A549 (cell line): ENCODE measurements around the gene STAM.

ENCODE experiments used
- CTCF ChIP-seq: fragments of >200 bp; sonication (Bioruptor Twin); formaldehyde crosslinking; IDR thresholded peaks from 3 replicates; pipeline ENCODE4 v1.5.1; 2016
- EP300 ChIP-seq, 2 experiments: fragments of >200 bp; sonication (Bioruptor Twin); formaldehyde crosslinking; IDR thresholded peaks; 2 replicates in 1 of 2; 3 replicates in 1 of 2; pipeline ENCODE4 v1.6.1; 2016 to 2017
- GATA3 ChIP-seq: IDR thresholded peaks from 2 replicates; pipeline ENCODE4 v1.6.1; 2012; ENCODE audit warnings: borderline replicate concordance
- MAFK ChIP-seq: fragments of 450-650 bp; IDR thresholded peaks from 2 replicates; pipeline ENCODE4 v1.6.1; 2014; ENCODE audit not compliant: partially characterized antibody
- MAX ChIP-seq: IDR thresholded peaks from 2 replicates; pipeline ENCODE4 v1.6.1; 2012
- POLR2A ChIP-seq: IDR thresholded peaks from 2 replicates; pipeline ENCODE4 v1.6.1; 2012; ENCODE audit warnings: mild to moderate bottlenecking, low read length

GRCh38 chr10:17655009-17655408 is 11.1 kb downstream of the STAM start:
- TF ChIP-seq POLR2A: no peak
- no peak for TF ChIP-seq MAFK
- TF ChIP-seq EP300 (IDR thresholded peaks at IDR 0.05): no peak
- TF ChIP-seq CTCF: no peak
- TF ChIP-seq MAX: no peak
- no peak for TF ChIP-seq GATA3
